GM23338 (cell line): ENCODE results near the gene RDH12. TPM values are rescaled to one million over a fixed set of nuclear protein-coding genes. Genes with fewer than 3 reads are reported as not detected.

Experiments used
- ATAC-seq: fragments of 200-7000 bp; cut with Tn5 transposase; 3 replicates; pipeline ENCODE4 v1.9.1; 2020
- DNase-seq: peaks from one replicate; pipeline ENCODE4 v3.0.0-alpha.2; 2015; ENCODE audit warnings: low spot score
- H2AFZ ChIP-seq: fragments of 200-600 bp; sonication (generic); 2 replicates; pipeline ENCODE4 v1.8.0; 2016; ENCODE audit warnings: antibody characterized with exemption, mild to moderate bottlenecking, moderate library complexity
- H3F3A ChIP-seq: fragments of 200-600 bp; sonication (generic); replicated peaks from 2 replicates; pipeline ENCODE4 v1.8.0; 2017; ENCODE audit warnings: antibody characterized with exemption, mixed run types, low read depth
- H3K27ac ChIP-seq: fragments of 200-600 bp; sonication (generic); 2 replicates; pipeline ENCODE4 v1.6.1; 2016; ENCODE audit warnings: low read depth
- H3K27me3 ChIP-seq: fragments of 200-600 bp; sonication (generic); 2 replicates; pipeline ENCODE4 v1.8.0; 2016; ENCODE audit warnings: mild to moderate bottlenecking, mixed run types, moderate library complexity; ENCODE audit not compliant: insufficient read depth
- H3K36me3 ChIP-seq: fragments of 200-600 bp; sonication (generic); 2 replicates; pipeline ENCODE4 v1.8.0; 2016; ENCODE audit warnings: mild to moderate bottlenecking; ENCODE audit not compliant: insufficient read depth
- H3K4me1 ChIP-seq: fragments of 200-600 bp; sonication (generic); 2 replicates; pipeline ENCODE4 v1.8.0; 2016; ENCODE audit warnings: mild to moderate bottlenecking, moderate library complexity; ENCODE audit not compliant: insufficient read depth
- H3K4me2 ChIP-seq: fragments of 200-600 bp; sonication (generic); 2 replicates; pipeline ENCODE4 v1.7.1; 2017; ENCODE audit warnings: mixed run types
- H3K4me3 ChIP-seq: fragments of 200-600 bp; sonication (generic); 2 replicates; pipeline ENCODE4 v1.6.1; 2016; ENCODE audit warnings: mixed run types
- H3K79me2 ChIP-seq: fragments of 200-600 bp; sonication (generic); replicated peaks from 2 replicates; pipeline ENCODE4 v1.8.0; 2017; ENCODE audit warnings: mild to moderate bottlenecking; ENCODE audit not compliant: insufficient read depth
- H3K9me2 ChIP-seq: fragments of 200-600 bp; sonication (generic); 2 replicates; pipeline ENCODE4 v1.8.0; 2017; ENCODE audit not compliant: insufficient read depth
- H4K20me1 ChIP-seq: fragments of 200-600 bp; sonication (generic); replicated peaks from 2 replicates; pipeline ENCODE4 v1.8.0; 2017; ENCODE audit warnings: mild to moderate bottlenecking; ENCODE audit not compliant: insufficient read depth
- H3K27ac Mint-ChIP-seq: 2 replicates; pipeline ENCODE4 v1.8.0; 2020; ENCODE audit warnings: inconsistent platforms, mild to moderate bottlenecking, moderate library complexity, mixed read lengths
- H3K27me3 Mint-ChIP-seq: 3 replicates; pipeline ENCODE4 v1.8.0; 2022; ENCODE audit warnings: low read depth, mild to moderate bottlenecking, moderate library complexity, mixed read lengths, inconsistent platforms; ENCODE audit not compliant: insufficient read depth, poor library complexity
- H3K36me3 Mint-ChIP-seq: 3 replicates; pipeline ENCODE4 v1.8.0; 2021; ENCODE audit warnings: low read depth, mild to moderate bottlenecking, inconsistent platforms, moderate library complexity, mixed read lengths
- H3K4me1 Mint-ChIP-seq: 3 replicates; pipeline ENCODE4 v1.8.0; 2020; ENCODE audit warnings: mild to moderate bottlenecking, inconsistent platforms, mixed read lengths
- H3K4me3 Mint-ChIP-seq: 3 replicates; pipeline ENCODE4 v1.8.0; 2021; ENCODE audit warnings: moderate library complexity, mild to moderate bottlenecking, inconsistent platforms, mixed read lengths
- H3K9me3 Mint-ChIP-seq: 3 replicates; pipeline ENCODE4 v1.8.0; 2020; ENCODE audit warnings: moderate library complexity, mild to moderate bottlenecking, inconsistent platforms, mixed read lengths
- ZNF114 ChIP-seq: fragments of 250-450 bp; sonication (Bioruptor Pico); IDR thresholded peaks from 2 replicates; pipeline ENCODE4 v1.5.0; 2020; ENCODE audit warnings: mild to moderate bottlenecking, moderate library complexity
- polyA plus RNA-seq: library from polyadenylated mRNA; unstranded; fragments of >200 nt; fragmentation: Nextera tagmentation; extraction: Ambion mirVana; gene quantifications from 2 replicates; pipeline ENCODE4 v1.2.1, GENCODE V29; 2016
- total RNA-seq: library from RNA; depleted of rRNA; stranded (reverse); fragments of >200 nt; shearing (Covaris generic); gene quantifications from 2 replicates; pipeline ENCODE4 v1.2.3, GENCODE V29; 2014
- TF ChIP-seq, protein P1 (sequence below): fragments of 250-450 bp; sonication (Bioruptor Pico); IDR thresholded peaks from 2 replicates; pipeline ENCODE4 v1.5.0; 2020; ENCODE audit warnings: mild to moderate bottlenecking, moderate library complexity
- TF ChIP-seq, protein P2 (sequence below), 2 experiments: fragments of 200-600 bp in 1 of 2; sonication (generic) in 1 of 2; conservative IDR thresholded peaks; 2 replicates each; pipeline versions ENCODE4 v1.5.1 to v1.6.1; 2016 to 2017; ENCODE audit warnings: antibody characterized with exemption in 2 of 2, low read depth in 2 of 2, mild to moderate bottlenecking in 2 of 2, moderate library complexity in 1 of 2

RDH12 gene
- total and polyA plus RNA-seq, 2 experiments from 2014 or later: 0.28 to 1.6 TPM

DNA sequence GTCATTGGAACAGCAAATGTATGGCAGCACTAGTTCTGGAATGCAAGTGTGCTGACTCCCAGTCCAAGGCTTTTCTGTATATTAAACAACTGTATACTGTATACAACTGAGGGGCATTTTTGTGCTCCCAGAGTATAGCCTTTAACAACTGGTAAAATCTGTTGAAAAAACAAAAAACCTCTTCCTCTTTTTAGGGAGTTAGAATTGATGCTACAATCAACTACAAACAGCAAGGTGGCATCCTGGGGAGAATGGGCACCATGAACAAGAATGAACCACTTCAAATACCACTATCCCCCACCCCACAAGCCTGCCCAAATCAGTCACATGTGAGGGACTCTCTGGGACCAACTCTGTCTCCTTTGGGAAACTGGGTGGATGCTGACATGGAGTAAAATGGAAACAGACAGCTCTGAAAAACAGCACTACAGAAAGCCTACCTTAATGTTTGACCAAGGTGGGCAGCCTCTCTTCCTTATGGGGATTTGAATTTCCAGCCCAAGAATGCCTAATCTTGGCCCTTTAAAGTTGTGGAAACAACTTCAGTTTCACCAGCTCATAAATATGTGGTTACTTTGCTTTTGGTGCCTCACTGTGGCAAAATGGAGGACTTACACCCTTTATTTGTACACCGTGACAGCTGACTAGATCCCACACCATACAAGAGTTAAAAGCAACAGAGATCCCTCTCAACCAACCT, 34.8 kb upstream of the RDH12 start:
- Histone ChIP-seq H2AFZ (no peak overlapping the region), H3K36me3 (no peaks in the 10 kb centered on the region), H3K27ac (no peak overlapping the region), H3K4me2 (no peak overlapping the region), H3K79me2 (peaks cover 88% of the 10 kb centered on the region), H4K20me1 (peaks cover 19% of the 10 kb centered on the region; the same call in 1 of the 2 replicates), H3K9me2 (no peaks in the 10 kb centered on the region), H3K4me3 (no peak overlapping the region), H3K27me3 (no peaks in the 10 kb centered on the region), H3K4me1 (peaks cover 5% of the 10 kb centered on the region), H3F3A (no peaks in the 10 kb centered on the region)
- DNase-seq: peak; percentile 72
- peaks cover 2% of the 10 kb centered on the region for H3K27me3 Mint-ChIP-seq
- peak; percentile 93 for ATAC-seq
- no peak overlapping the region for H3K27ac Mint-ChIP-seq
- no peak overlapping the region for H3K4me3 Mint-ChIP-seq
- H3K4me1 Mint-ChIP-seq: peaks cover 6% of the 10 kb centered on the region; the same call in 2 of the 3 replicates
- peaks cover 3% of the 10 kb centered on the region; the same call in 1 of the 3 replicates for H3K36me3 Mint-ChIP-seq
- H3K9me3 Mint-ChIP-seq: no peaks in the 10 kb centered on the region
- TF ChIP-seq, protein P1, sequence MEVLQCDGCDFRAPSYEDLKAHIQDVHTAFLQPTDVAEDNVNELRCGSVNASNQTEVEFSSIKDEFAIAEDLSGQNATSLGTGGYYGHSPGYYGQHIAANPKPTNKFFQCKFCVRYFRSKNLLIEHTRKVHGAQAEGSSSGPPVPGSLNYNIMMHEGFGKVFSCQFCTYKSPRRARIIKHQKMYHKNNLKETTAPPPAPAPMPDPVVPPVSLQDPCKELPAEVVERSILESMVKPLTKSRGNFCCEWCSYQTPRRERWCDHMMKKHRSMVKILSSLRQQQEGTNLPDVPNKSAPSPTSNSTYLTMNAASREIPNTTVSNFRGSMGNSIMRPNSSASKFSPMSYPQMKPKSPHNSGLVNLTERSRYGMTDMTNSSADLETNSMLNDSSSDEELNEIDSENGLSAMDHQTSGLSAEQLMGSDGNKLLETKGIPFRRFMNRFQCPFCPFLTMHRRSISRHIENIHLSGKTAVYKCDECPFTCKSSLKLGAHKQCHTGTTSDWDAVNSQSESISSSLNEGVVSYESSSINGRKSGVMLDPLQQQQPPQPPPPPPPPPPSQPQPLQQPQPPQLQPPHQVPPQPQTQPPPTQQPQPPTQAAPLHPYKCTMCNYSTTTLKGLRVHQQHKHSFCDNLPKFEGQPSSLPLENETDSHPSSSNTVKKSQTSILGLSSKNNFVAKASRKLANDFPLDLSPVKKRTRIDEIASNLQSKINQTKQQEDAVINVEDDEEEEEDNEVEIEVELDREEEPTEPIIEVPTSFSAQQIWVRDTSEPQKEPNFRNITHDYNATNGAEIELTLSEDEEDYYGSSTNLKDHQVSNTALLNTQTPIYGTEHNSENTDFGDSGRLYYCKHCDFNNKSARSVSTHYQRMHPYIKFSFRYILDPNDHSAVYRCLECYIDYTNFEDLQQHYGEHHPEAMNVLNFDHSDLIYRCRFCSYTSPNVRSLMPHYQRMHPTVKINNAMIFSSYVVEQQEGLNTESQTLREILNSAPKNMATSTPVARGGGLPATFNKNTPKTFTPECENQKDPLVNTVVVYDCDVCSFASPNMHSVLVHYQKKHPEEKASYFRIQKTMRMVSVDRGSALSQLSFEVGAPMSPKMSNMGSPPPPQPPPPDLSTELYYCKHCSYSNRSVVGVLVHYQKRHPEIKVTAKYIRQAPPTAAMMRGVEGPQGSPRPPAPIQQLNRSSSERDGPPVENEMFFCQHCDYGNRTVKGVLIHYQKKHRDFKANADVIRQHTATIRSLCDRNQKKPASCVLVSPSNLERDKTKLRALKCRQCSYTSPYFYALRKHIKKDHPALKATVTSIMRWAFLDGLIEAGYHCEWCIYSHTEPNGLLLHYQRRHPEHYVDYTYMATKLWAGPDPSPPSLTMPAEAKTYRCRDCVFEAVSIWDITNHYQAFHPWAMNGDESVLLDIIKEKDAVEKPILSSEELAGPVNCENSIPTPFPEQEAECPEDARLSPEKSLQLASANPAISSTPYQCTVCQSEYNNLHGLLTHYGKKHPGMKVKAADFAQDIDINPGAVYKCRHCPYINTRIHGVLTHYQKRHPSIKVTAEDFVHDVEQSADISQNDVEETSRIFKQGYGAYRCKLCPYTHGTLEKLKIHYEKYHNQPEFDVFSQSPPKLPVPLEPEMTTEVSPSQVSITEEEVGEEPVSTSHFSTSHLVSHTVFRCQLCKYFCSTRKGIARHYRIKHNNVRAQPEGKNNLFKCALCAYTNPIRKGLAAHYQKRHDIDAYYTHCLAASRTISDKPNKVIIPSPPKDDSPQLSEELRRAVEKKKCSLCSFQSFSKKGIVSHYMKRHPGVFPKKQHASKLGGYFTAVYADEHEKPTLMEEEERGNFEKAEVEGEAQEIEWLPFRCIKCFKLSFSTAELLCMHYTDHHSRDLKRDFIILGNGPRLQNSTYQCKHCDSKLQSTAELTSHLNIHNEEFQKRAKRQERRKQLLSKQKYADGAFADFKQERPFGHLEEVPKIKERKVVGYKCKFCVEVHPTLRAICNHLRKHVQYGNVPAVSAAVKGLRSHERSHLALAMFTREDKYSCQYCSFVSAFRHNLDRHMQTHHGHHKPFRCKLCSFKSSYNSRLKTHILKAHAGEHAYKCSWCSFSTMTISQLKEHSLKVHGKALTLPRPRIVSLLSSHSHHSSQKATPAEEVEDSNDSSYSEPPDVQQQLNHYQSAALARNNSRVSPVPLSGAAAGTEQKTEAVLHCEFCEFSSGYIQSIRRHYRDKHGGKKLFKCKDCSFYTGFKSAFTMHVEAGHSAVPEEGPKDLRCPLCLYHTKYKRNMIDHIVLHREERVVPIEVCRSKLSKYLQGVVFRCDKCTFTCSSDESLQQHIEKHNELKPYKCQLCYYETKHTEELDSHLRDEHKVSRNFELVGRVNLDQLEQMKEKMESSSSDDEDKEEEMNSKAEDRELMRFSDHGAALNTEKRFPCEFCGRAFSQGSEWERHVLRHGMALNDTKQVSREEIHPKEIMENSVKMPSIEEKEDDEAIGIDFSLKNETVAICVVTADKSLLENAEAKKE (CRISPR knock-in tag): no peak
- TF ChIP-seq, protein P2, sequence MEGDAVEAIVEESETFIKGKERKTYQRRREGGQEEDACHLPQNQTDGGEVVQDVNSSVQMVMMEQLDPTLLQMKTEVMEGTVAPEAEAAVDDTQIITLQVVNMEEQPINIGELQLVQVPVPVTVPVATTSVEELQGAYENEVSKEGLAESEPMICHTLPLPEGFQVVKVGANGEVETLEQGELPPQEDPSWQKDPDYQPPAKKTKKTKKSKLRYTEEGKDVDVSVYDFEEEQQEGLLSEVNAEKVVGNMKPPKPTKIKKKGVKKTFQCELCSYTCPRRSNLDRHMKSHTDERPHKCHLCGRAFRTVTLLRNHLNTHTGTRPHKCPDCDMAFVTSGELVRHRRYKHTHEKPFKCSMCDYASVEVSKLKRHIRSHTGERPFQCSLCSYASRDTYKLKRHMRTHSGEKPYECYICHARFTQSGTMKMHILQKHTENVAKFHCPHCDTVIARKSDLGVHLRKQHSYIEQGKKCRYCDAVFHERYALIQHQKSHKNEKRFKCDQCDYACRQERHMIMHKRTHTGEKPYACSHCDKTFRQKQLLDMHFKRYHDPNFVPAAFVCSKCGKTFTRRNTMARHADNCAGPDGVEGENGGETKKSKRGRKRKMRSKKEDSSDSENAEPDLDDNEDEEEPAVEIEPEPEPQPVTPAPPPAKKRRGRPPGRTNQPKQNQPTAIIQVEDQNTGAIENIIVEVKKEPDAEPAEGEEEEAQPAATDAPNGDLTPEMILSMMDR (conservative IDR thresholded peaks at IDR 0.05; ENCODE audit: low read depth in 2 of 2): peak; percentile 65 to 77

DNA sequence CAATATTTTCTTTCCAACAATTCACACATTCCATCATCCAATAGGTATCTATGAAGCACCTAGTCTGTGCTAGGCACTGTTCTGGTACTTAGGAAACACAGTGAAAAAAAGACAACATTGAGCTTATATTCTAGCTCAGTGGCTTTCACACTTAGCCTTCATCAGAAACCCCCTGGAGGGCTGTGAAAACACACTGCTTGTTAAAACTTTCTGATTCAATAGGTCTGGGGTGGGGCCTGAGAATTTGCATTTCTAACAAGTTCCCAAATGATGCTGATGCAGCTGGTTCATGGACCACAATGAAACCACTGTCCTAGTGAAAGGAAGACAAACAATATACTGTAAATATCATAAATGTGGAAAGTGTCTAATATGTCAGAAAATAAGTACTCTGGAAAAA, 33.1 kb upstream of the RDH12 start:
- H3K4me3 Mint-ChIP-seq: no peak overlapping the region
- Histone ChIP-seq H3K4me3 (no peak overlapping the region), H3K27ac (no peak overlapping the region), H3K36me3 (no peaks in the 10 kb centered on the region), H3F3A (no peaks in the 10 kb centered on the region), H3K79me2 (peaks cover 92% of the 10 kb centered on the region), H2AFZ (no peak overlapping the region), H3K4me2 (no peak overlapping the region), H4K20me1 (peaks cover 26% of the 10 kb centered on the region), H3K27me3 (no peaks in the 10 kb centered on the region), H3K9me2 (no peaks in the 10 kb centered on the region), H3K4me1 (peaks cover 11% of the 10 kb centered on the region)
- H3K27ac Mint-ChIP-seq: no peak overlapping the region
- no peaks in the 10 kb centered on the region; the same call in 2 of the 3 replicates for H3K36me3 Mint-ChIP-seq
- H3K27me3 Mint-ChIP-seq: peaks cover 2% of the 10 kb centered on the region
- DNase-seq (no peak), ATAC-seq (no peak)
- no peak for TF ChIP-seq ZNF114 (CRISPR knock-in tag)
- H3K4me1 Mint-ChIP-seq: peaks cover 14% of the 10 kb centered on the region
- H3K9me3 Mint-ChIP-seq: no peaks in the 10 kb centered on the region
